Measurements from ENCODE around the gene KIAA0319L.
"Not testable (repeated sequence)": the region's sequence is repeated elsewhere in the genome, so short reads cannot be mapped to it uniquely, and the experiment has no call there.

The KIAA0319L gene

DNA sequence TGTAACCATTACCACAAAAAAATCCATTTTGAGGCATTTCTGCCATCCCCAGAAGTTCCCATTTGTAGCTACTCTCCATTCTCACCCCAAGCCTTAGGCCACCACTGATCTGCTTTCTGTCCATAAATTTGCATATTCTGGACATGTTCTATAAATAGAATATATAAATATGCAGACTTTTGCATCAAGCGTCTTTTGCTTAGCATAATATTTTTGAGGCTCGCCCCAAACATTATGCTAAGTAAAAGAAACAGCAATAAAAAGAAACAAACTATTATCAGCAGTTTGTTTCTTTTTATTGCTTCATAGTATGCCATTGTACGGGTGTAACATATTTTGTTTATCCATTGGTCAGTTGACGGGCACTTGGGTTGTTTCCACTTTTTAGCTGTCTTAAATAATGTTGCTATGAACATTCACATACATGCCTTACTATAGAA, 23.8 kb upstream of the KIAA0319L start:
- H3K9me3 ChIP-seq: no peaks in the 10 kb centered on the region
- H3K4me3 ChIP-seq (ENCODE audit: low read depth in 1 of 2, low read length in 1 of 2): no peak overlapping the region
- H3K36me3 ChIP-seq: no peaks in the 10 kb centered on the region
- TF ChIP-seq, protein P1, sequence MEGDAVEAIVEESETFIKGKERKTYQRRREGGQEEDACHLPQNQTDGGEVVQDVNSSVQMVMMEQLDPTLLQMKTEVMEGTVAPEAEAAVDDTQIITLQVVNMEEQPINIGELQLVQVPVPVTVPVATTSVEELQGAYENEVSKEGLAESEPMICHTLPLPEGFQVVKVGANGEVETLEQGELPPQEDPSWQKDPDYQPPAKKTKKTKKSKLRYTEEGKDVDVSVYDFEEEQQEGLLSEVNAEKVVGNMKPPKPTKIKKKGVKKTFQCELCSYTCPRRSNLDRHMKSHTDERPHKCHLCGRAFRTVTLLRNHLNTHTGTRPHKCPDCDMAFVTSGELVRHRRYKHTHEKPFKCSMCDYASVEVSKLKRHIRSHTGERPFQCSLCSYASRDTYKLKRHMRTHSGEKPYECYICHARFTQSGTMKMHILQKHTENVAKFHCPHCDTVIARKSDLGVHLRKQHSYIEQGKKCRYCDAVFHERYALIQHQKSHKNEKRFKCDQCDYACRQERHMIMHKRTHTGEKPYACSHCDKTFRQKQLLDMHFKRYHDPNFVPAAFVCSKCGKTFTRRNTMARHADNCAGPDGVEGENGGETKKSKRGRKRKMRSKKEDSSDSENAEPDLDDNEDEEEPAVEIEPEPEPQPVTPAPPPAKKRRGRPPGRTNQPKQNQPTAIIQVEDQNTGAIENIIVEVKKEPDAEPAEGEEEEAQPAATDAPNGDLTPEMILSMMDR (IDR thresholded peaks at IDR 0.05): no peak
- peaks cover 18 to 19% of the 10 kb centered on the region in 2 experiments for H3K4me1 ChIP-seq (ENCODE audit: control insufficient read depth in 1 of 2, insufficient read depth in 1 of 2, low read depth in 1 of 2, low read length in 1 of 2)
- no peak overlapping the region for H3K27ac ChIP-seq
- no peaks in the 10 kb centered on the region for H3K27me3 ChIP-seq

DNA sequence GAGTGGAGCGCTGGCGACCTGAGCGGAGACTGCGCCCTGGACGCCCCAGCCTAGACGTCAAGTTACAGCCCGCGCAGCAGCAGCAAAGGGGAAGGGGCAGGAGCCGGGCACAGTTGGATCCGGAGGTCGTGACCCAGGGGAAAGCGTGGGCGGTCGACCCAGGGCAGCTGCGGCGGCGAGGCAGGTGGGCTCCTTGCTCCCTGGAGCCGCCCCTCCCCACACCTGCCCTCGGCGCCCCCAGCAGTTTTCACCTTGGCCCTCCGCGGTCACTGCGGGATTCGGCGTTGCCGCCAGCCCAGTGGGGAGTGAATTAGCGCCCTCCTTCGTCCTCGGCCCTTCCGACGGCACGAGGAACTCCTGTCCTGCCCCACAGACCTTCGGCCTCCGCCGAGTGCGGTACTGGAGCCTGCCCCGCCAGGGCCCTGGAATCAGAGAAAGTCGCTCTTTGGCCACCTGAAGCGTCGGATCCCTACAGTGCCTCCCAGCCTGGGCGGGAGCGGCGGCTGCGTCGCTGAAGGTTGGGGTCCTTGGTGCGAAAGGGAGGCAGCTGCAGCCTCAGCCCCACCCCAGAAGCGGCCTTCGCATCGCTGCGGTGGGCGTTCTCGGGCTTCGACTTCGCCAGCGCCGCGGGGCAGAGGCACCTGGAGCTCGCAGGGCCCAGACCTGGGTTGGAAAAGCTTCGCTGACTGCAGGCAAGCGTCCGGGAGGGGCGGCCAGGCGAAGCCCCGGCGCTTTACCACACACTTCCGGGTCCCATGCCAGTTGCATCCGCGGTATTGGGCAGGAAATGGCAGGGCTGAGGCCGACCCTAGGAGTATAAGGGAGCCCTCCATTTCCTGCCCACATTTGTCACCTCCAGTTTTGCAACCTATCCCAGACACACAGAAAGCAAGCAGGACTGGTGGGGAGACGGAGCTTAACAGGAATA, 20.1 kb upstream of the KIAA0319L start:
- H3K36me3 ChIP-seq: no peaks in the 10 kb centered on the region
- H3K27ac ChIP-seq: peak overlapping the region; percentile 77
- H3K9me3 ChIP-seq: no peaks in the 10 kb centered on the region
- peaks cover 32 to 33% of the 10 kb centered on the region in 2 experiments for H3K4me1 ChIP-seq (ENCODE audit: control insufficient read depth in 1 of 2, insufficient read depth in 1 of 2, low read depth in 1 of 2, low read length in 1 of 2)
- H3K4me3 ChIP-seq (ENCODE audit: low read depth in 1 of 2, low read length in 1 of 2): peak overlapping the region; percentile 88 to 92
- H3K27me3 ChIP-seq: peaks cover 27% of the 10 kb centered on the region
- TF ChIP-seq, protein P1 (IDR thresholded peaks at IDR 0.05): no peak

GRCh38 chr1:35576766-35577070, 19.5 kb upstream of the KIAA0319L start:
- peaks cover 32 to 33% of the 10 kb centered on the region in 2 experiments for H3K4me1 ChIP-seq (ENCODE audit: control insufficient read depth in 1 of 2, insufficient read depth in 1 of 2, low read depth in 1 of 2, low read length in 1 of 2)
- peak overlapping the region; percentile 88 to 92 for H3K4me3 ChIP-seq (ENCODE audit: low read depth in 1 of 2, low read length in 1 of 2)
- peaks cover 33% of the 10 kb centered on the region for H3K27me3 ChIP-seq
- not testable (repeated sequence) for H3K9me3 ChIP-seq, H3K36me3 ChIP-seq
- H3K27ac ChIP-seq: peak overlapping the region; percentile 77

GRCh38 chr1:35576061-35576765, 19.0 kb upstream of the KIAA0319L start:
- Histone ChIP-seq H3K27ac (peak overlapping the region; percentile 77), H3K27me3 (peaks cover 33% of the 10 kb centered on the region), H3K9me3 (no peaks in the 10 kb centered on the region), H3K36me3 (no peaks in the 10 kb centered on the region), H3K4me1 (ENCODE audit: control insufficient read depth in 1 of 2, insufficient read depth in 1 of 2, low read depth in 1 of 2, low read length in 1 of 2) (peaks cover 33% of the 10 kb centered on the region in 2 experiments), H3K4me3 (ENCODE audit: low read depth in 1 of 2, low read length in 1 of 2) (peak overlapping the region; percentile 88 to 92)
- TF ChIP-seq, protein P1 (IDR thresholded peaks at IDR 0.05): no peak

DNA sequence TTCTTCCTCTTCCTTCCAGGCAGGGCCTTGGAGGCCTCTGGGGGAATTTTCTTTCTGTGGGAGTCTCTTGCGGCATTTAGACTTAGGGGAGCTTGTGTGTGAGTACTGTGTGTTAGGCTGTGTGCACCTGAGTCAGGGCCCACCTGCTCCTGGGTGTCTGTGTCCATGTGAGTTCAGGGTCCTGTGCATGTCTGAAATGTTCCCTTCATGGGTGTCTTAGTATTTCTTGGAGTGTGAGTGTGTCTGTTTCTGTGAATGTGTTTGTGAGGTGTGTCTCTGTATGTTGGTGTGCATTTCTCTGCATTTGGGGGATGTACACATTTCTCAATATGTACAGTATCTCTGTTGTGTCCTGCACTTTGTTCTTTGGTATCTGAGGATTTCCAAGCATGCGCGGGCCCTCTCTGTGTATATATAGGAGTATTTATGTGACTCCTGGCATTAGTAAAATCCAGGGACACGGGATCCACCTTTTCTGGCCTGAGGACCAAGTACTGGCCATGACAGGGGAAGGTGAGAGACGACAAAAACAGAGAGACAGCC, 18.3 kb upstream of the KIAA0319L start:
- Histone ChIP-seq H3K27ac (no peak overlapping the region), H3K9me3 (no peaks in the 10 kb centered on the region), H3K4me1 (ENCODE audit: control insufficient read depth in 1 of 2, insufficient read depth in 1 of 2, low read depth in 1 of 2, low read length in 1 of 2) (peaks cover 33 to 36% of the 10 kb centered on the region in 2 experiments), H3K4me3 (ENCODE audit: low read depth in 1 of 2, low read length in 1 of 2) (no peak overlapping the region), H3K36me3 (no peaks in the 10 kb centered on the region), H3K27me3 (peaks cover 33% of the 10 kb centered on the region)
- TF ChIP-seq, protein P1 (IDR thresholded peaks at IDR 0.05): no peak

Measured in neutrophil (primary cell).